Posterior vena cava (tissue), 2 donors: ENCODE results near the gene NEK4. TPM values are rescaled to one million over a fixed set of nuclear protein-coding genes. Genes with fewer than 3 reads are reported as not detected.
A peak's percentile ranks its signal among the peaks of the same experiment; 100 is the strongest.

ENCODE experiments used
- DNase-seq: peaks from one replicate; pipeline ENCODE4 v3.0.0-alpha.2; 2020; ENCODE audit warnings: low spot score
- intact Hi-C, 2 donors: fragments of 100-400 bp; cut with DNase I; formaldehyde crosslinking; loops; one replicate each; pipeline versions ENCODE4 v1.14.1 to v1.14.2; 2022 to 2023
- total RNA-seq, 2 donors: library from RNA; stranded (reverse); fragmentation: NEBNext Ultra II Directional; extraction: Animal tissue kit (Norgen Biotek cat#: 25700); gene quantifications; one replicate each; pipeline ENCODE4 v1.2.1, GENCODE V29; 2021
- donor health status: DM: yes; HTN: yes; CAD: no.
- donor health status: DM: yes; HTN: yes; CAD: no.

Gene NEK4
- total RNA-seq, 2 donors from 2014 or later: 17.3 to 21.5 TPM

- DNase-seq: no peak
- intact Hi-C loops: no loop called here
Measured at GRCh38 chr3:52794612-52795099, 23.9 kb upstream of the NEK4 start, which contains the start of gene ITIH3. TSS of gene ITIH3 (plus strand) at chr3:52794796. CDS start at chr3:52794804, 8 bp downstream.

GRCh38 chr3:52793702-52794611 is 23.2 kb upstream of the NEK4 start:
- intact Hi-C loops: no loop called here
- no peak for DNase-seq

DNA sequence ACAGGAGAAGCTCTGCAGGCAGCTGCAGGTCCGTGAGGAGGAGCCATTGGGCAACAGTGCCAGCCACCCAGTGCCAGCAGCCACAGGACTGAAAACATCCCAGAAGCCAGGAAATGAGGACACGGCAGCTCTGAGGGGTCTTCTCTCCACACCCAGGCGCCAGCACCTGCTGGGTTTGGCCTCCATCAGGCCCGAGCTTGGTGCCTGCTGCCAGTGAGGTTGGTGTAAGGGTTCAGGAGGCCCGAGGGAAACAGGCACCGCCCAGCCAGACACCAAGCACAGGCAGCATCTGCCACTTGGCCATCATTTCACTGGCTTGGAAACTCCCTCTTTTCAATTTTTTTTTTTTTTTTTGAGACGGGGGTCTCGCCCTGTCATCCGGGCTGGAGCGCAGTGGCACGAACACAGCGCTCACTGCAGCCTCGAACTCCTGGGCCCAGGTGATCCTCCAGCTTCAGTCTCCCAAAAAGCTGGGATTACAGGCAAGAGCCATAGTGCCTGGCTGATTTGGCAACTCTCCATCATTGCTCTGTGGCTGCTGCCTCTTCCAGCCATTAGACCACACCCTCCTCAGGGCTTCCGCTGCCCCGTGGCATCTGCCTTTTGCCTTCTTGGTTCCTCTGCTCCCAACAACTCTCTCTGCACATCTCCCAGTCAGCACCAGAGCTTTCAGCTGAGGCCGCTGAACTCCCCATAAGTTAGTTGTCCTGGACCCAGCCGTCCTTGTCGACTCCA is 22.4 kb upstream of the NEK4 start:
- no peak for DNase-seq
- intact Hi-C loops: no loop called here

DNA sequence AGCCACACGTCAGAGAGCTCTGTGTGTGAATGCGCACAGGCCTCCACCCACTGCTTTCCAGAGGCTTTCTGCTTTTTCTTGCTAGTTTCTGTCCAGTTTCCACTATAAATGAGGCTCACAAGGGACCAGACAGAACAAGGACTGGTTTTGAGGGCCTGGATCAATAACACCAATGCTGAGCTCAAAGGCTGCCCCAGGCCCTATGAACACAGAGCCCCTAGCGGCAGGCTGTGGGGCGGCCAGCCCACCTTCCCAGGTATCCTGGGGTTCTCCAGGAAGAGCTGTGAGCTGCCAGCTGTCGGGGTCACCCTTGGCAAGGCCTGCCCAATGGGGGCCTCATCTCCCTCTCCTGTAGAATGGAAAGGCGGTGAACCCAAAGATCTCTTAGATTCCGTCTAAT is 21.7 kb upstream of the NEK4 start:
- DNase-seq: no peak
- intact Hi-C loops: no loop called here

DNA sequence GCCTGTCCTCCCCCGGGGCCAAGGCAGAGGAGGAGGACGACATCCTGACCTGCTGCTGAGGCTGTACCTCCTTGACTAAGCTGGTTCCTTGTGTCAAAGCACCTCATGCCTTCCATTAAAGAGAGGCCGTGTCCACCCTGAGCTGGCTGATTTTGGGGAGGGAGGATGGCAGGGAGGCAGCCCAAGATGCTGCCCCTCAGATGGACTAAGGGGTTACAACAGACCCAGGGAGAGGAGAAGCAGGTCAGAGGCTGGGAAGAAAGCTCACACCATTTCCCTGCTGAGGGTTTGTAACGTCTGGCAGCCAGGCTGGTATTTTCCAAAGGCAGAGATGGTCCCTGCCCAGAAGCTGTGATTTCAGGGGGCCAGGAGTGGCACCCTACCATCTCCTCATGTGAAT is 21.2 kb upstream of the NEK4 start:
- intact Hi-C loops: no loop called here
- no peak for DNase-seq

DNA sequence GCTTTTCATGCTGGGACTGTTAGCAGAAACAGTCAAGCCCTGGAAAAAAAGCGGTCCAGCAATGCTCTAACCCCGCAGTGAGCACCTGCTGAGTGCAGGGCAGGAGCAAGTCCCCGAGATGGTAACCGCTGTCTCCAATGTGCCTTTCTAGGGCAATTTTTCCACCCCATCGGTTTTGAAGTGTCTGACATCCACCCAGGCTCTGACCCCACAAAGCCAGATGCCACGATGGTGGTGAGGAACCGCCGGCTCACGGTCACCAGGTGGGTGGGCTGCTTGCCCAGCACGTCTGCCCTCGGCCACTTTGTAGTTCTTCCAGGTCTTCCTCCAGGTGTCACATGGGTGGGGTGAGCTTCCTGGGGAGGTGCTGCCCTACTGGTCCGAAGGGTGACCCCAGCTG is 20.6 kb upstream of the NEK4 start:
- DNase-seq: no peak
- intact Hi-C loops: no loop called here

GRCh38 chr3:52790741-52791140 is 20.0 kb upstream of the NEK4 start:
- intact Hi-C loops: no loop called here
- no peak for DNase-seq

- DNase-seq: peak; percentile 43
Measured at GRCh38 chr3:52790337-52790736, 19.6 kb upstream of the NEK4 start.

DNA sequence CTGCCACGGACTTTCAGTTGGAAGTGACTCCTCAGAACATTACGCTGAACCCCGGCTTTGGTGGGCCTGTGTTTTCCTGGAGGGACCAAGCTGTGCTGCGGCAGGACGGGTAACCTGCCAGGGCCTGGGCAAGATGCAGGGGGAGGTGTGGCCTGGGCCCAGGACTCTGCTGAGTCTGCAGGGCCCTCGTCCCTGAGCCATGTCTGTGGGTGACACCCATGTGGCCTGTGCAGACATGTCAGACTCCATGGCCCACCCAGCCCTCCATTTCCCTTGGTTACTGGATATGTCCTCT is 19.0 kb upstream of the NEK4 start:
- DNase-seq: peak; percentile 75
- intact Hi-C loops: no loop called here

More at GRCh38 chr3:52790337-52790736, 19.6 kb upstream of the NEK4 start:
- intact Hi-C loops: no loop called here

- intact Hi-C loops: no loop called here
- DNase-seq: peak; percentile 12
Measured at GRCh38 chr3:52788890-52789745, 18.4 kb upstream of the NEK4 start.

DNA sequence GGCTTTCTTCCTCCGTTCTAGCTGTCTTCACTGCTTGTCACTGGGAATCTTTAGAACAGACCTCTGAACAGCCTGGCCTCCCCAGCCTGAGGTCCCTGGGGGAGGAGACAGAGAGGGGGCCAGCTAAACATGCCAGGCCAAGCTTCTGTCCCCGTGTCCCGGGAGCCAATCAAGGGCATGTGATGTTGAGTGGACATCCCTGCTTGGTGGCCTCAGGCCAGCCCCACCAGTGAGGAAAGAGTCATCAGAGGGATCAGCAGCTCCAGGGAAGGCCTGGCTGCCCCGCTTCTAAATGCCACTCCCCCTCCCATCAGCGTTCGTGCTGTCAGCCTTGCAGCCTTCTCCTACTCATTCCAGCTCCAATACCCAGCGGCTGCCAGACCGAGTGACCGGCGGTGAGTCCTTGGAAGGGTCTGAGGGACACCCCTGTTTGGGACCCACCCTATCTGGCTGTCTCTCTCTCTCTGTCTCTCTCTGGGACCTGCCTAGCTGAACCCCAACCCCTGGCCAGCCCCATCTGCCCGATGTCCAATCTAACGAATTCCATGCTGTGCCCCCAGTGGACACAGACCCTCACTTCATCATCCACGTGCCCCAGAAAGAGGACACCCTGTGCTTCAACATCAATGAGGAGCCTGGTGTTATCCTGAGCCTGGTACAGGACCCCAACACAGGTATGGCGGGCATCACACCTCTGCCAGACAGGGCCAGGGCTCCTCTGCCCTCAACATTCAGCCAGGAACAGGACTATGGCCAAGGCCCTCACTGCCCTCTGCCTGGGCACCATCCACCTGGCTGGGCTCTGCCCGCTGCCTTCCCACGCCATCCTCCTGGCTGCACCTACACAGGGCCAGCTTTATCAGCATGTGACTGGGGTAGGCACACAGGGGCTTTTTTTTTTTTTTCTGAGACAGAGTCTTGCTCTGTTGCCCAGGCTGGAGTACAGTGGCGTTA is 17.2 kb upstream of the NEK4 start:
- intact Hi-C loops: no loop called here
- peak; percentile 87 for DNase-seq

GRCh38 chr3:52787246-52787645 is 16.5 kb upstream of the NEK4 start:
- intact Hi-C loops: no loop called here
- peak; percentile 68 for DNase-seq

DNA sequence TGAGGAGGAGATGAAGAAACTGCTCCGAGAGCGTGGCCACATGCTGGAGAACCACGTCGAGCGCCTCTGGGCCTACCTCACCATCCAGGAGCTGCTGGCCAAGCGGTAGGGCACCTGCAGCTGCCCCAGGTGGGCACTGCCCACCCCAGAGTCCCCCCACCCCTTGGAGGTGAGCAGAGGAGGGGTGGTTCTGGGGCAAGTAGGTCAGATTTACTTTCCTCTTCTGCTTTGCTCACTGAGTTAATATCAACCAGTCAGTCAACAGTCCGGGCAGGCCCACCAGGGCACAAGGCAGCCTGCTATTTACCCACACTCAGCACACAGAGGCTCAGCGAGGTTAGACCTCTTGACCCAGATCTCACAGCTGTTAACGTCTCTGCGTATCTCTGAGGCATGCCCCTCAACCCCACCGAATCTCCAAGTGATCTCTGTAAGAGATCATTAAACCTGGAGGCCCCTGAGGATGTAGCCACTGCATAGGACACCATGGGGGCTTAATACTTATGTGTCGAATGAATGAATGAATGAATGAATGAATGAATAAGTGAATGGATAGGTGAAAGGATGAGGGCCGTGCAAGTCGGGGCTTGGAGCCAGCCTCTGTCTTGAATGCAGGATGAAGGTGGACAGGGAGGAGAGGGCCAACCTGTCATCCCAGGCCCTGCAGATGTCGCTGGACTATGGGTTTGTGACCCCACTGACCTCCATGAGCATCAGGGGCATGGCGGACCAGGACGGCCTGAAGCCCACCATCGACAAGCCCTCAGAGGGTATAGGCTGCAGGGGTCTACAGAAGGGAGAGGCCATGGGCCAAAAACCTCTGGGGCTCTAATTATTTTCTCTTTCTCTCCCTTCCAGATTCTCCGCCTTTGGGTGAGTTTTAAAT is 15.8 kb upstream of the NEK4 start:
- intact Hi-C loops: no loop called here
- peak; percentile 58 for DNase-seq

DNA sequence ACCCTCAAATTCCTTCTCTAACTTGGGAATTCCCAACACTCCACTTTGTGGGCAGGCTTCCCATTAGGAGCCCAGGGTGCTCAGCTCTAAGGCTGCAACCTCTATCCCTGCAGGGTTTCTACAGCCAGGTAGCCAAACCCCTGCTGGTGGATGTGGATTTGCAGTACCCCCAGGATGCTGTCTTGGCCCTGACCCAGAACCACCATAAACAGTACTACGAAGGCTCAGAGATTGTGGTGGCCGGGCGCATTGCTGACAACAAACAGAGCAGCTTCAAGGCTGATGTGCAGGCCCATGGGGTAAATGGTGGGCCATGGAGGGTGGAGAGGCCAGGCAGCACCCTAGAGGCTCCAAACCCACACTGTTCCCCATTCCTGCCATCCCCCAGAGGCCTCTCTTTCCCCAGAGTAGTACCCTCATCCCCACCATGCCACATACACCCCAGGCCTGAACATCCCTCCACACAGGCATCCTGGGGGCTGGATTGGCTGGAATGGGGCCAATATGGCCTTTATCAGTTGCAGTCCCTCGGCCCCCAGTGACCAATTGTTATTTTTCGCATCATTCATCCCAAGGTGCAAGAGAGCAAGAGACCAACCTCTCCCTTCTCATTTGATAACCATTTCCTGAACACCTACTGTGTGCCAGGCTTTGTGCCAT is 14.3 kb upstream of the NEK4 start:
- DNase-seq: peak; percentile 69
- intact Hi-C loops: no loop called here

DNA sequence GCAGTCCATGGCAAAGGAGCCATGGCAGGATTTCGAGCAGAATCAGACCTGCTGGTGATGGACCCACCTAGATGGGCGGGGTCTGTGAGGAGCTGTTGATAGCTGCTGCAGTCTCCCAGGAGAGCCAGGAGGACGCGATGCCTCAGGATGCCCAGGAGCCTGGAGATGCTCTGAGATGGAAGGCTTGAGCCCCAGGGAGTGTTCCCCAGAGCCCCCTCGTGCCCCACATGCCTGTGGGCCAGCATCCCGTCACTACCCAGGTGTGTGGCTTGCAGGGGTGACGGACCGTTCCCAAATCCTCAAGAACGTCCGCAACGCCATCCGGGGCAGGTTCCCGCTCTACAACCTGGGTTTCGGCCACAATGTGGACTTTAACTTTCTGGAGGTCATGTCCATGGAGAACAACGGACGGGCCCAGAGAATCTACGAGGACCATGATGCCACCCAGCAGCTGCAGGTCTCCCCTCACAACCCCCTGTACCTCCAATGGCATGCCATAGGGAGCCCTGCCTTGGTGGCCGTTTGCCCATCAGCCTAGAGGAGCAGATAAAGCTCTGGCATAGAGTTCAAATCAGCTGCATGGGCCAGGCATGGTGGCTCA is 13.4 kb upstream of the NEK4 start:
- peak; percentile 77 for DNase-seq
- intact Hi-C loops: no loop called here

DNA sequence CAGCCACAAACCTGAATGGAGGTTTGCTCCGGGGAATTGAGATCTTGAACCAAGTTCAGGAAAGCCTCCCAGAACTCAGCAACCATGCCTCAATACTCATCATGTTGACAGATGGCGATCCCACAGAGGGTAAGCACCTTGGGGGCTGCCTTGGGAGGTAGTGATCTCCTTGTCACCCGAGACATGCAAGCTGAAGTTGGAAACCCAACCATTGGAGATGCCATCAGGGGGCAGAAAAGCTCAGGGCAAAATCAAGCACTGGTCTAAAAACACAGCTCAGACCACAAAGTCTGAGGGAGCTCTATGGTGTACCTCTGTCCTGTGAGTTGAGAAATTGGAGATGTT is 12.4 kb upstream of the NEK4 start:
- peak; percentile 24 for DNase-seq
- intact Hi-C loops: no loop called here
